HG03175 (cell line): Measurements from ENCODE around the gene TSPAN10.

Experiments
- ATAC-seq: cut with Tn5 transposase; IDR thresholded peaks from one replicate; pipeline ENCODE4 v1.9.1; 2021; ENCODE audit warnings: mild to moderate bottlenecking, moderate library complexity; ENCODE audit not compliant: unreplicated experiment

The TSPAN10 gene

DNA sequence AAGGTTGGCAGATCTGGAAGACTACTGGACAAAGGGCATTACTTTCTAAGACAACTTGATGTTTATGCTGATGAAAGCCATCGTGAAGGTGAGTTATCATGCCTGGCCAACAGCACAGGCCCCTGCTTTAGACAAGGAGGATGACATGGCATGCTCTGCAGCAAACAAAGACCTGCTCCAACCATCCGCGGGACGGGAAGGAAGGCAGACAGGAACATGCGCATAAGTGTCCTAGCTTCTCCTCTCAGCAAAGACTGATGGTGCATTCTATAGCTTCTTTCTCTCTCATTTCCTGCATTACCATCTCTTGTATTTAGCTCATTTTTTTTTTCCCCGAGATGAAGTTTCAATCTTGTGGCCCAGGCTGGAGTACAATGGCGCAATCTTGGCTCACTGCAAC lies 5.5 kb upstream of the TSPAN10 start:
- ATAC-seq: no peak

DNA sequence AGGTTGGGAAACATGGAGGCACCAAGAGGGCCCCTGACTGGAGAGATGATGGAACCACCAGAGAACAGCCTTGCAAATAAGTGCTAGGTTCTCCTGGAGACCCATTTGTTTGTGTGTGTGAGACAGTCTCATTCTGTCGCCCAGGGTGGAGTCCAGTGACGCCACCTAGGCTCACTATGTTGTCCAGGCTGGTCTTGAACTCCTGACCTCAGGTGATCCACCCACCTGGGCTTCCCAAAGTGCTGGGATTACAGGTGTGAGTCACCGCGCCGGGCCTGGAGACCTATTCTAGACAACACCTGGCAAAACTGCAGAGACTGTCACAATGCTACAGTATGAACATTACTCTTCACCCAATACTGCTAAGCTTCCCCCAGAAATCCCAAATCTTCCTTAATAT lies 1.6 kb upstream of the TSPAN10 start:
- no peak for ATAC-seq

DNA sequence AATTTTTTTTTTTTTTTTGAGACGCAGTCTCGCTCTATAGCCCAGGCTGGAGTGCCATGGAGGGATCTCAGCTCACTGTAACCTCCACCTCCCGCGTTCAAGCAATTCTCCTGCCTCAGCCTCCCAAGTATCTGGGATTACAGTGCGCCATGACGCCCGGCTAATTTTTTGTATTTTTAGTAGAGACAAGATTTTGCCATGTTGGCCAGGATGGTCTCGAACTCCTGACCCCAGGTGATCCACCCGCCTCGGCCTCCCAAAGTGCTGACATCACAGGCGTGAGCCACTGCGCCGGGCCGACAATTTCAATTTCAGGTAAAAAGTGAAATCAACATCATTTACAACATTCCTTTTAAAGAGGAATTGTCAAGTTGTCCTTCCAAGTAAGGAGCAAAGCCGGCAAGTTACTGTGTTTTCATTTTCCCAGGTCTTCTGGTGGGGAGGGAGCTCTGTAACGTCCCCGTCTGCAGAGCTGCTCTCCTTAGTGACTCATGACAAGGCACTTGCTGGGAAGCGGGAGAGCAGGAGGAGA lies 957 bp upstream of the TSPAN10 start:
- ATAC-seq: peak; percentile 20

DNA sequence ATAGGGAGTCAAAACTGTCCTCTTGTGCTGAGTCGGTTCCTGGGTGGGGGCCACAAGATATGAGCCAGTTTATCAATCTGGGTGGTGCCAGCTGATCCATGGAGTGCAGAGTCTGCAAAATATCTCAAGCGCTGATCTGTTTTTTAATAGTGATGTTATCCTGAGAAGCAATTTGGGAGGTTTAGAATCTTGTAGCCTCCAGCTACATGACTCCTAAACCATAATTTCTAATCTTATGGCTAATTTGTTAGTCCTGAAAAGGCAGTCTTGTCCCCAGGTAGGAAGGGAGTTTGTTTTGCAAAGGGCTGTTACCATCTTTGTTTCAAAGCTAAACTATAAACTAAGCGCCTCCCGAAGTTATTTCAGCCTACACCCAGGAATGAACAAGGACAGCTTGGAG lies 1.7 kb downstream of the TSPAN10 start:
- no peak for ATAC-seq

DNA sequence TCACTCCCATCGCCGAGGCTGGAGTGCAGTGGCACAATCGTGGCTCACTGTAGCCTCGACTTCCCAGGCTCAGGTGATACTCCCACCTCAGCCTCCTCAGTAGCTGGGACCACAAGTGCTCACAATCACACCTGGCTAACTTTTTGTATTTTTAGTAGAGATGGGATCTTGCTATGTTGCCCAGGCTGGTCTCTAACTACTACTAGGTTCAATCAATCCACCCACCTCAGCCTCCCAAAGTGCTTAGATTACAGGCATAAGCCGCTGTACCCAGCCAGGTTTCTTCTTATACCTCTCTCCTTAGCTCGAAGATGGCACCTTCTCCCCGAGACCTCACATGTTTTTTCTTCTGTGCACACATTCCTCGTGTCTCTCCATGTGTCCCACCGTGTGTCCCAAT lies 3.0 kb downstream of the TSPAN10 start:
- ATAC-seq: no peak

DNA sequence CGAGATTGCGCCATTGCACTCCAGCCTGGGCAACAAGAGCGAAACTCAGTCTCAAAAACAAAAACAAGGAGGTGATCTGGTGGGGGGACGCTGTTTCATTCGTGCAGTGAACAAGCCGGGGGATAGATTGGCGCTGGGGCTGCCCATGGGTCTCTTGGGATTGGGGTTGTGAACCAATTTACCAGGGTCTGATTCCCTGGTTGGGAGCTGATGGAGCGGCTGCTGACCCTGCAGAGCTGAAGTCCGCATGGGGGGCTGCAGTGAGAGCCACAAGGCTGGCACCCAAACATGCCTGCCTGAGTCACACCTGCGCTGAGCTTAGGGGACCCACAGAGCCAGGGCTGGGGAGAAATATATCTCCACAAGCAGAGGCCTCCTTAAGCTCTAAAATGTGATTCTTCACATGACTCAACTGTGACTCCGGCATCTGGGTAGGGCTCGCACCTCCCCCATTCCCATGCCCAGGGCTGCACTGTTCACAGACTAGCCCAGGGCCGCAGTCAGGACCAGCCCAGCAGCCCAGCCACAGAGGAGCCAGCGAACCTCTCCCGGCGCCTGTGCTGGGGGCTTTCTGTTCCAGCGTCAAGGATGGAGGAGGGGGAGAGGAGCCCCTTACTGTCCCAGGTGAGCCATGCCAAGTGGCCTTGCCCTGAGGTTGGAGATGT lies 5.0 kb downstream of the TSPAN10 start:
- ATAC-seq: no peak

DNA sequence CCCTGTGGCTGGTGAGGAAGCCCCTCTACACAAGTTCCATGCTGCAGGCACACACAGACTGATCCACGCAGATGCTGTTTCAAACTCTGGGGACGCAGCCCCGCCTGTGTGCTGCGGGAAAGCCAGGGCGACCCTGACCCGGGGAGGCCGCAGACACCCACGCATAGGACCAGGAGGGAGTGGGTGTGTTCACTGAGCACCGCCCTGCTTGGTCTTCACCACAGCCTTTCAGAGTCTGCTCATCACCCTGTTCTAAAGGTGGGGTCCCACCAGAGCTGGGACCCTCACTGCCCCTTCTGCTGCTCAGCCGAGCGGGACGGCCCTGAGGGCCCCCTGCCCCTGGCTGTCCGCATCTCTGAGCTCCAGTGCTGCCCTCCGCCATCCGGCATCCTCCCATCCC lies 7.5 kb downstream of the TSPAN10 start:
- ATAC-seq: no peak

DNA sequence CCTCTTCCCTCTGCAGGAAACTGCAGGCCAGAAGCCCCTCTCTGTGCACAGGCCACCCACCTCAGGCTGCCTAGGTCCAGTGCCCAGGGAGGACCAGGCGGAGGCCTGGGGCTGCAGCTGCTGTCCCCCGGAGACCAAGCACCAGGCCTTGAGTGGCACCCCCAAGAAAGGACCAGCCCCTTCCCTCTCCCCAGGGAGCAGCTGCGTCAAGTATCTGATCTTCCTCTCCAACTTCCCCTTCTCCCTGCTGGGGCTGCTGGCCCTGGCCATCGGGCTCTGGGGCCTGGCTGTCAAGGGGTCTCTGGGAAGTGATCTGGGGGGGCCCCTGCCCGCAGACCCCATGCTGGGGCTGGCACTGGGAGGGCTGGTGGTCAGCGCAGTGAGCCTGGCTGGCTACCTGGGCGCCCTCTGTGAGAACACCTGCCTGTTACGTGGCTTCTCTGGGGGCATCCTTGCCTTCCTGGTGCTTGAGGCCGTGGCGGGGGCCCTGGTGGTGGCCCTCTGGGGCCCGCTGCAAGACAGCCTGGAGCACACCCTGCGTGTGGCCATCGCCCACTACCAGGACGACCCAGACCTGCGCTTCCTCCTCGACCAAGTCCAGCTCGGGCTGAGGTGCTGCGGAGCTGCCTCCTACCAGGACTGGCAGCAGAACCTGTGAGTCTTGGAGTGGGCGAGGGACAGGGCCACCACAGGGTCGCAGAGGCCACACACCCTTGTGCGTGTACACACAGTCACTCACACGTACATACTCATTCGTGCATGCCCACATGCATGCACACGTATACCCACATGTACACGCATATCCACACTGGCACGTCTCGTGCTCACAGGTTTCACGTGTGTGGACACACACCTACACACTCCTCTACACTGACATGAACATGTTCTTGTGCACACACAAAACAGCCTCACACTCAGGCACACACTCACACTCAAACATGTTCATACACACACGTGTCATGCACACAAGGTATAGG lies 8.3 kb downstream of the TSPAN10 start:
- ATAC-seq: no peak

DNA sequence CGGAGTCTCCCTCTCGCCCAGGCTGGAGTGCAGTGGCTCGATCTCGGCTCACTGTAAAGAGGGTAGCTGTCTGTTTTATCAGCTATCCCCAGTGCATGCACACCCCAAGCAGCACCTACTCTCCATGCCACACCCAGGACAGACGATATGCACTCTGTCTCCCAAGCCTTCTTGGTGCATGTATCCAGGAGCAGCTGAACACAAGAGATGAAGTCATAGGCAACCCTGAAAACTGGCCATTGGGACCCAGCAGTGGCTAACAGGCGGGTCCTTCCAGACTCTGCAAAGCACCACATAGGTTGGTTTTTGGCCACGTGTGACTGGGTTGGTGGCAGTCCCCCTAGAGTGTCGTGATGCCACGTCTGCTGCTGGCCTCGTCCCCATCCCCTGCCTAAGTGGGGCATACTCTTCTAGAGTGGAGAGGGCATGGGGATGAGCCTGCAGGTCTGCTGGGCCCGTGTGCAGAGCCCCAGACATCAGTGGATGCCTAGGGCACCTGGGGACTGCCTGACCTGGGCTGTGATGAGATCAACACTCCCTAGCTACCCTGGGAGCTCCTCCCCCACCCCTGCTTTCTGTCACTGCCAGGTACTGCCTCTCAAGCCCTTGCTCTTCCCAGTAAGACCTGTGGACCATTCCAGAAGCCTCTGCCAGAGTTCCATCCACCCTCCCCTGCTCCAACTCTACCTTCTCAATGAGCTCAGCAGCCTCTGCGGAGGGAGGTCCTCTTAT lies 10.0 kb downstream of the TSPAN10 start:
- no peak for ATAC-seq

DNA sequence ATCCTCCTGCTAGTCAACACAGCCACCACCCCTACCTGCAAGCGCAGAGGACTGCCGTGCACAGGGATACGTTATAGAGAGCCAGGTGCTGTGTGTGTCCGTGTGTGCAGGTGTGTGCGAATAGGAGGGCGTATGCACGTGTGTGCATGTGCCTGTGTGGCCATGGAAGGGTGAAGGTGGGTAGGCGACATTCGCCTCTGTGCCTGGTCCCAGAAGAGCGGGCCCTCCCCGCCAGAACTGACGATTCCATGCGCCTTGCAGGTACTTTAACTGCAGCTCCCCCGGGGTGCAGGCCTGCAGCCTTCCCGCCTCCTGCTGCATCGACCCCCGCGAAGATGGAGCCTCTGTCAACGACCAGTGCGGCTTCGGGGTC lies 10.6 kb downstream of the TSPAN10 start:
- ATAC-seq: no peak

DNA sequence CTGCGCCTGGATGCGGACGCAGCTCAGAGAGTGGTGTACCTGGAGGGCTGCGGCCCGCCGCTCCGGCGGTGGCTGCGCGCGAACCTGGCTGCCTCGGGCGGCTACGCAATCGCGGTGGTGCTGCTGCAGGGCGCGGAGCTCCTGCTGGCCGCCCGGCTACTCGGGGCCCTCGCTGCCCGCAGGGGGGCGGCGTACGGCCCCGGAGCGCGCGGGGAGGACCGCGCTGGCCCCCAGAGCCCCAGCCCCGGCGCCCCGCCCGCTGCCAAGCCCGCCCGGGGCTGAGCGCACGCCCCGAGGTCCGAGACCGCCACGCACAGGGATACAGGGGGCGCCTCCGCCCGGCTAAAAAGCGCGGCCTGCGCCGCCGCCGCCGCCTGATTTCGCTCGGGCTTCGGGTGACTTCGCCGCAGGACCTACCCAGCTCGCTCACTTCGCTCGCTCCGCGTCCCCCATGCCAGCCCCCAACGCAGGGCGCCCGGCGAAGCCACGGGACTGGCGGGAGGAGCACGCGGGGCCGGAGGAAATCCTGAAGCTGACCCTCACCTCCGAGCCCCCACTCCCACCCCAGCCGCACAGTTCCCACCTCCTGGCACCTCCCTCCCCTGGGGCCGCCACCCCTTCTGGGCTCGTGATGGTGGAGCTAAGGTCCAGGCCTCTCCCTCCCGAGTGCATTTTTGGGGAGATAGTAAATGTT lies 11.2 kb downstream of the TSPAN10 start:
- ATAC-seq: no peak

DNA sequence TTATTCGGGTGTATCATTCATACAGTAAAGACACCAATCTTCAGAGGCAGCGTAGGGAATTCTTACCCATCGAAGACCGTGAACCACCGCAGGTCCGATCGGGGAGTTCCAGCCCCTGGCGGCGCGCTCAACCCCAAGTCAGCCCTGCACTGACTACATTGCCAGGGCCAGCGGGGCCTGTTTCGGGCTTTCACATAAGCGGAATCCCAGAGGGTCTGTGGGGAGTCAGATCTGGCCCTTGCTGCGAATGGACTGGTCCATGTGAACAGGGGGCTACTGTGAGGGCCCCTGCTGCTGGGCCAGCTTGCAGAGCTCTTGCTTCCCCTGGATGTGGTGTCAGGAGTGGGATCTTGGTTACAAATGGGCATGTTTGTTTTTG lies 11.7 kb downstream of the TSPAN10 start:
- ATAC-seq: no peak

DNA sequence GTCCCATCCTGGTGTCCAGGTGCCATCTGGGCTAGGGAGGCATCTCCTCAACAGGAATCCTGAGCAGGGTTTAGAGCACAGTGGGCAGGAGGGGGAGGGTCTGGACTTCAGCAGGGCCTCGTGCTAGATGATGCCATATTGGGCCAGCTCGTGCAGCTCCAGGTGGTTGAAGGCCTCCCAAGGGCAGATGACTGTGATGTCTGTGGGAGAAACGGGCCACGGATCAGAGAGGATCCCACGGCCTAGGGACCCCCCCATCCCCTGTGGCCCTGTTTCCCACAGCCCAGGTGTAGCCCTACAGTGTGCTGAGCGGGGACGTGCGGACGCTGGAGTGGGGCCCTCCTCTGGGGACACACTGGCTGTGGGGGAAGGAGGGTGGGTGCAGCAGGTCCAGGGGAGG lies 14.0 kb downstream of the TSPAN10 start:
- no peak for ATAC-seq

DNA sequence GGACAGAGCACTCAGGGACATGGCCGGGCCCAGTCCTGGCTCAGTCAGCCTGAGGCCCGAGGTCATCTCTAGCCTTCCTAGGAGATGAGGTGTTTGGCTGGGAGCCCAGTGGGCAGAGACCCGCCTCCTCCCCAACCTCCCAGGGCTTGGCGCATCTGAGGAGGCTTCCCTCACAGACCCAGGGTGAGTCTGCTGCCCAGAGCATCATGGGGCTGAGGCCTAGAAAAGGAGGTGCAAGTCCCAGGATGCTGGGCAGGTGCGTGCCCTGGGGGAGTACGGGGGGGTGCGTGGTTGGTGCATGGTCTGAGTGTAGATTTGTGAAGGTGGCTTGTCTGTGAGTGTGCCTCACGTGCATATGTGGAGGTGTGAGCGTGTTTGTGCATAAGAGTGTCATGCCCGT lies 14.7 kb downstream of the TSPAN10 start:
- no peak for ATAC-seq

DNA sequence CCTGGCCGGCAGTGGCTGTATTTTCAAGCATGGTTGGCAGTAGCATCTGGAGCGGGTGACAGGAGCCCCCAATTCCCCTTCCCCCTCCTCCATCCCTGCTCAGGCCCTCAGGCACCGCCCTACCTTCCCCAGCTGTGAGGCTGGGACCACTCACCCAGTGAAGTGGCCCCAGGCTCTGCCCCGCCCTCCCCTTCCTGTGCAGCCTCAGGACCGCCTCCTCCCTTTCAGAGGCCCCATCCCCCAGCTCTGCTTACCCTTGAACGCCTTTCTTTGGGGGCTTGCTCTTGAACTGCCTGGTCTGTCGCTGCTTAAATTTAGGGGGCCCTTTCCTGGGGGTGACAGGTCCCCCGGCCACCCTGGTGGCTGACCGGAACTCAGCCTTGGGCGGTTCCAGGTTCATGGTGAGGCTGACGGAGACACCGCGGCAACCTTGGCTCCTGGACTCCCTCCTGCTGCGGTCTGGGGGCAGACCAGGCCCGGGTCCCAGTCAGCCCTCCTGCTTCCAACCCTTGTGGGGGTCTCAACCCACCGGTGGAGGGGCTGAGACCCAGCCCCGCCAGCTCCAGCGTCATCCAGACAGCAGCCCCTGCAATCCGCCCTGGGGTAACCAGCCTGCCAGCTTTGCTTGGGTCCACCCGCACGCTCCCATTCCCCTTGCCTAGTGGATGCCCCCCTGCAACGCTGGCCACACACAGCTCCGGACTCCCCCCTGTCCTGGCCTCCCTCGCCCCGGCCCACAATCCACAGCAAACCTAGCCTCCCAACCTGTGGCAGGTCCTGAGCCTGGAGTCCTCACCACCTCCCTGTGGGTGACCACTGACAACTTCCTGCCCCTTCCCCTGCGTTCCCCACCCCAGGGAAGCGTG lies 16.1 kb downstream of the TSPAN10 start:
- no peak for ATAC-seq

DNA sequence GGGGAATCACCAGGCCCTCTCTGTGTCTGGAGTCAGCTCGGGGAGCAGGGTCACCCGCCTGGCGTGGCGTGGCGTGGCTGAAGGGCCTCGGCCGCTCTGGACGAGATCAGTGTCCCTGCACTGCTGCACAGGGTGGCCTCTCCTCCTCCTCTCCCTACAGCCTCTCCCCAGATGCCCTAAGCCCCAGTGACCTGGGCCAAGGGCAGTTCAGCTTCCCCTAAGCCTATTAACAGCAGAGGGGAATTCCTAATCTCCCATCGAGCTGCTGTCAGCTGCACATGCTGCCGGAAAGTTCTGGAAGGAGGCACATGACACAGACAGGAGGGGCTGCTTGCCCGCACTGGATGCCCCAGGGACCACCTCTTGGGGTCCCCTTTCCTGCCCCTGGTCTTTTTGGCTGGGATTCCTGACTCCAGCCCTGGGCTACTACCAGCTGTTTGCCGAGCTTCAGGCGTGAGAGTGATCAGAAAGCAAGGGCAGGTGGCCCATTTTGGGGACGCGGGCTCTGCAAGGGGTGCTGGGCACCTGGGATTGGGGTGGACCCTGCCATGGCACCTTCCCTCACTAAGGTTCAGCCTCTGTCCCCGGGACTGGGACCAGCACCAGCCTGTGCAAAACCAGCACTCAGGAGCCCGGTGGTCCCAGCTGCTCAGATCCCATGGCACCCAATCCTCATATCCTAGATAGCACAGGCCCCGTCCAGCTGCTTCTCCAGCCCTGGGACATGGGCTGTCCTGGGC lies 18.6 kb downstream of the TSPAN10 start:
- ATAC-seq: no peak

DNA sequence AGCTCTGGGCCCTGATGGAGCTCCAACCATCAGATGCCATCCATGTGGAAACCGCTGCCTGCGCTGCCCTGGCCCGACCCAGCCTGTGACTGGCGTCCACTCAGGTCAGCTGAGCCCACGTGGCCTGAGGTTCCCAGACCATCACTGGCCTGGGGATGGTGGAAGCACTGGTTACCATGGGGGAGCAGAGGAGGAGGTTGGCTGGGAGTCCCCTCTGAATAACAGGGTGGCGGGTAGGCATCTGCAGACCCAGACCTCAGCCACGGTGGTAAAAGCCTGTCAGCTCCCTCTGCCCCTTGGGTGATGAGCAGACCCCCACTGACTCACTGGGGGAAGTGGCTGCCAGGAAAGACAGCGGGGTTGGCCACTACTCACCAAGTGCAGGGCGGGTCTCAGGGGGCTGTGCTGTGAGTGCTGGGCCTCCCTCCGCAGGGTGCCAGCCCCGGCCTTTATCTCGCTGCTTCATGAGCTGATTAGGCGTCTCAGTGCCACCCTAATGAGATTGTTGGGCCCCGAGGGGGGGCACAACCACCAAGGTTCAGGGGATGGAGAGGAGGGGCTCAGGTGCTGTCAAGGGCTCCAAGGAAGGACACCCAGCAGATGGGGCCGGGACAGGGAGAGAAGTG lies 19.2 kb downstream of the TSPAN10 start, which contains the start of gene PDE6G:
Gene PDE6G (minus strand): TSS at position 425 of the 626 bp plus-strand sequence. CDS start 3,237 bp downstream, outside the sequence.
- no peak for ATAC-seq

DNA sequence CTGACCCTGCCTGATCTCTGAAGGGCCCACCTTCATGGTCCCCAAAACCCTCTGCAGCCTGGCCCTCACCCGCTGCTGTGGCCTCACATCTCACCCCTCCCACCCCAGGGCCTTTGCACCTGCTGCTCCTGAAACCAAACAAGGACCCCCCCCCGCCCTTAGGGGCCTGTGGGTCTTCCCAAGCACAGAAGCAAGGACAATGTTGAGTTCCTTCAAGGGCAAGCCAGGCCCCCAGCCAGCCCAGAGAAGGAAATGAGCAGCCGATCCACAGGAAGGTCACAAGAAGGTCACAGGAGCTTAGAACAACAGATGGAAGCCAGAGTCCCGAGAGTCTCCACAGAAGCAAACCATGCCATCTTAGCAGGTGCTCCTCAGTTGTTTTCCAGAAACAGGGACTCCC lies 19.8 kb downstream of the TSPAN10 start:
- no peak for ATAC-seq

DNA sequence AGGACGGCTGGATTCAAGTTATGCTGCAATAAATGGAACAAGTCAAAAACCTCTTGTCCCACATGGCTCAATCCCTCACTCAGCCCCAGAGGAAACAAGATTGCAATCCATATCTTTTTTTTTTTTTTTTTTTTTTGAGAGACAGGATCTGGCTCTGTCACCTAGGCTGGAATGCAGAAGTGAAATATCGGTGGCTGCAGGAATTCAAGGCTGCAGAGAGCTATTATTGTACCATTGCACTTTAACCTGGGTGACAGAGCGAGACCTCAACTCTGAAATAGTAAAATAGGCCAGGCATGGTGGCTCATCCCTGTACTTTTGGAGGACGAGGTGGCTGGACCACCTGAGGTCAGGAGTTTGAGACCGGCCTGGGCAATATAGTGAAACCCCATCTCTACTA lies 22.0 kb downstream of the TSPAN10 start:
- ATAC-seq: no peak
